Measurements from ENCODE around the gene BYSL. TPM values are rescaled to one million over a fixed set of nuclear protein-coding genes. Genes with fewer than 3 reads are reported as not detected.

BYSL gene
- total and polyA plus RNA-seq, 7 experiments from 2014 or later, result 3.9 to 35.7 (median 6.6) TPM

DNA sequence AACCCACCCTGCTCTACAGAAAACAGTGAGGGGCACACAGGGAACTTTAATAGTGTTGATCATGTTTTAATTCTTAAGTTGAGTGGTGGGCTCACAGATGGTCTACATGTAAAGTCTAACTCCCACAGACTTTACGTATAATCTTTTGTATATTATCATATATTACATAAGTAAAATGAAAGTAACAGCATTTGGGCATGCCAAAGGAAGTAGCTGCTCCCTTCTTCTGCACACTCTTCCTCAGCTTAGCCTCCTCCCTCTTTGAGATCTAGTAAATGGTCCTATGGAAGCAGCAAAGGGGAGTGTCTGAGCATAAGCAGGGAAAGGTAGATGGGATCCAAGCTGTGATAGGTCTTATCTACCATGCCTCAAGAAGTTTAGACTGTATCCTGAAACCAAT lies 11.6 kb upstream of the BYSL start:
- H3K4me1 ChIP-seq (ENCODE audit: control insufficient read depth in 2 of 2, insufficient read depth in 2 of 2, low read length in 2 of 2), result no peaks in the 10 kb centered on the region
- H3K4me1 Mint-ChIP-seq, result peaks cover 5 to 29% (median 18%) of the 10 kb centered on the region in 7 donors
- H3K4me3 ChIP-seq (ENCODE audit: low read length), result no peak overlapping the region
- no peak overlapping the region for H3K27ac Mint-ChIP-seq
- intact Hi-C loops (cut with micrococcal nuclease), result no loop called here
- H3K9me3 Mint-ChIP-seq, result no peaks in the 10 kb centered on the region
- CTCF ChIA-PET, result no interaction called here
- H3K27me3 Mint-ChIP-seq, result no peaks in the 10 kb centered on the region
- POLR2A ChIA-PET, result no interaction called here
- H3K27me3 ChIP-seq (ENCODE audit: control insufficient read depth in 2 of 2, insufficient read depth in 2 of 2, low read length in 2 of 2), result no peaks in the 10 kb centered on the region
- H3K36me3 Mint-ChIP-seq, result peaks cover 4 to 40% (median 16%) of the 10 kb centered on the region in 5 donors
- no peak overlapping the region for H3K27ac ChIP-seq (ENCODE audit: low read depth, low read length)
- no peak for DNase-seq
- no peaks in the 10 kb centered on the region for H3K9me3 ChIP-seq (ENCODE audit: control insufficient read depth in 2 of 3, low read length in 3 of 3)
- no peak overlapping the region for H3K4me3 Mint-ChIP-seq
- no peak for ATAC-seq
- H3K36me3 ChIP-seq (ENCODE audit: control insufficient read depth in 2 of 3, insufficient read depth in 3 of 3, low read length in 3 of 3), result peaks cover 0 to 48% (median 0%) of the 10 kb centered on the region in 3 experiments

DNA sequence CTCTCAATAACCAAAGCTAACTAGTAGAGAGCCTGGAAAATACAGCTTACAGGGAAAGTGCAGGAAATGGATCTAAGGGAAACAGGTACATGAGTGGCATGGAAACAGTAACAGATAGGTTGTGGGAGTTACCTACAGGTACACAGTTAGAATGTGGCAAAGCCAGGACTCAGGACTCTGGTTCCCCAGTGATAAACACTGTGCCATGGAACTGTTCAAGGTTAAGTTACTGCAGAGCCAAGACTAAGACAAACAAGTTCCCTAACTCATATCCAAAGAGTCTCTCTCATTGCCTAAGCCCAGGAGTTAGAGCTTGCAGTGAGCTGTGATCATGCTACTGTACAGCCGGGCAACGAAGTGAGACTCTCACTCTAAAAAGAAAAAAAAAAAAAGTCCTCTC lies 7.0 kb upstream of the BYSL start:
- no peak overlapping the region for H3K27ac ChIP-seq (ENCODE audit: low read depth, low read length)

DNA sequence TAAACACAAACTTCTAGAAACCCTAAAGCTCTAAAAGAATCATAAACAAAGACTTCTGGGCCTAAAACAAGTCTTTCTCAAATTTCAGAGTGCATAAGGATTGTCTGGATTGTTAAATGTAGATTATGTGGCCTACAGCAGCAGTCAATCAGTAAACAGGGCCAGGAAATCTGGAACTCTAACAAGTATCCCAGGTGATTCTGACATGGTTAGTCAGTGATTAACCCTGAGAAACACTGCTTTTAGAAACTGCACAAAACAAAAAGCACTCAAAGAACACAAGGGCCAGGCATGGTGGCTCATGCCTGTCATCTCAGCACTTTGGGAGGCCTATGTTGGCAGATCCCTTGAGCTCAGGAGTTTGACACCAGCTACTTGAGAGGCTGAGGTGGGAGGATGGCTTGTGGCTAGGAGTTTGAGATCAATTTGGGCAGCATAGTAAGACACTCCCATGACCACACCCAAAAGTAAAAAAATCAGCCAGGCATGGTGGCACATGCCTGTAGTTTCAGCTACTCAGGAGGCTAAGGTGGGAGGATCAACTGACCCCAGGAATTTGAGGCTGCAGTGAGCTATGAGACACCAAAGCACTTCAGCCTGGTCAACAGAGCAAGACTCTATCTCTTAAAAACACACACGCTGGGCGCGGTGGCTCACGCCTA lies 6.3 kb upstream of the BYSL start:
- H3K27me3 Mint-ChIP-seq, result no peaks in the 10 kb centered on the region
- no peak overlapping the region for H3K4me3 Mint-ChIP-seq
- CTCF ChIA-PET, result interaction anchor here (1.2 kb wide), 1 partner anchor 9 kb away, joined by 3 read pairs; no protein-coding TSS in a partner anchor
- no peak overlapping the region for H3K27ac Mint-ChIP-seq
- H3K36me3 Mint-ChIP-seq, result peaks cover 4 to 32% (median 6%) of the 10 kb centered on the region in 5 donors
- Histone ChIP-seq H3K4me1 (ENCODE audit: control insufficient read depth in 2 of 2, insufficient read depth in 2 of 2, low read length in 2 of 2) (peaks cover 1 to 7% of the 10 kb centered on the region in 2 donors), H3K9me3 (ENCODE audit: control insufficient read depth in 2 of 3, low read length in 3 of 3) (no peaks in the 10 kb centered on the region), H3K36me3 (ENCODE audit: control insufficient read depth in 2 of 3, insufficient read depth in 3 of 3, low read length in 3 of 3) (peaks cover 0 to 23% (median 5%) of the 10 kb centered on the region in 3 experiments), H3K27me3 (ENCODE audit: control insufficient read depth in 2 of 2, insufficient read depth in 2 of 2, low read length in 2 of 2) (no peaks in the 10 kb centered on the region), H3K27ac (ENCODE audit: low read depth, low read length) (no peak overlapping the region), H3K4me3 (ENCODE audit: low read length) (no peak overlapping the region)
- no peaks in the 10 kb centered on the region for H3K9me3 Mint-ChIP-seq
- intact Hi-C loops (cut with micrococcal nuclease), result no loop called here
- ATAC-seq (no peak), DNase-seq (no peak)
- POLR2A ChIA-PET, result no interaction called here
- peaks cover 3 to 33% (median 12%) of the 10 kb centered on the region in 7 donors for H3K4me1 Mint-ChIP-seq

More for the DNA sequence above, 7.0 kb upstream of the BYSL start:
- H3K36me3 Mint-ChIP-seq, result peaks cover 4 to 34% (median 6%) of the 10 kb centered on the region in 5 donors
- H3K4me1 ChIP-seq (ENCODE audit: control insufficient read depth in 2 of 2, insufficient read depth in 2 of 2, low read length in 2 of 2), result peaks cover 0 to under 1% of the 10 kb centered on the region in 2 donors
- peaks cover 0 to 27% (median 5%) of the 10 kb centered on the region in 3 experiments for H3K36me3 ChIP-seq (ENCODE audit: control insufficient read depth in 2 of 3, insufficient read depth in 3 of 3, low read length in 3 of 3)
- DNase-seq (no peak), ATAC-seq (no peak)
- POLR2A ChIA-PET, result interaction anchor here (0.5 kb wide), 1 partner anchor 79 kb away, joined by 3 read pairs; no protein-coding TSS in a partner anchor
- no peaks in the 10 kb centered on the region for H3K9me3 Mint-ChIP-seq
- intact Hi-C loops (cut with micrococcal nuclease), result no loop called here
- H3K9me3 ChIP-seq (ENCODE audit: control insufficient read depth in 2 of 3, low read length in 3 of 3), result no peaks in the 10 kb centered on the region
- no peak overlapping the region for H3K4me3 Mint-ChIP-seq
- peaks cover 0 to 31% (median 9%) of the 10 kb centered on the region in 7 donors for H3K4me1 Mint-ChIP-seq
- H3K4me3 ChIP-seq (ENCODE audit: low read length), result no peak overlapping the region
- H3K27me3 Mint-ChIP-seq, result no peaks in the 10 kb centered on the region
- peak overlapping the region in 1 of 9 donors; percentile 52 for H3K27ac Mint-ChIP-seq
- H3K27me3 ChIP-seq (ENCODE audit: control insufficient read depth in 2 of 2, insufficient read depth in 2 of 2, low read length in 2 of 2), result no peaks in the 10 kb centered on the region
- CTCF ChIA-PET, result no interaction called here

DNA sequence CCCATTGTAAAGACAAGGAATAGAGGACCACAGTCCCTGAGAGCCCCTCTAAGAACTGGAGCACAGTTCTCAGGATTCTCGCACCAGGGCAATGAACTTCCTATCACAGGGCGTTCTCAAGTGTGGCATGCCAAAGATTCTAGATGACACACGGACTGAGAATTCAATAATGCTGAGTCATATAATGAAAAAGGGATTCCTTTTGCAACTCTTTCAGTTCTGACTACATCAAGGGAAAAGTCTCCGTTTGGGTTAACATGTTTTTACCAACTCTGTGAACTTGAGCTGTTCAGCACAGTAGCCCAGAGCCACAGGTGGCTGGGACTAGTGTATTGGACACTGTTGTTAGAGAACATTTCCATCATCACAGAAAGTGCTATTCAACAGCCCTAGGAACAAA lies 3.8 kb upstream of the BYSL start:
- intact Hi-C loops (cut with micrococcal nuclease), result no loop called here
- no peak for DNase-seq

DNA sequence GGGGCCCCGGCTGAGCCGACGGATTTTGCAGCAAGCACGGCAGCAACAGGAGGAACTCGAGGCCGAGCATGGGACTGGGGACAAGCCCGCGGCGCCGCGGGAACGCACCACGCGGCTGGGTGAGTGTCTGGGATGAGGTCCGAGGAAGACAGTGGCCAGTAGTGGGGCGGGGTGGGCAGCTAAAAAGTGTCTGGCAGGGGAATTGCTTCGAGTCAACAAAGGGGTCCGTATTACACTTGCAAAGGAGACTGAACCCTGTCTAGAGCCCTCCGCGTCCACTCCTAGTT lies 356 bp downstream of the BYSL start:
- POLR2A ChIA-PET, result interaction anchor here (0.9 to 2.6 kb wide), 18 partner anchors 9 to 1594 kb away, joined by 3 to 22 read pairs (median 4); partner anchors contain the start of genes TAF8, TOMM6 and UBR2
- CTCF ChIA-PET, result interaction anchor here (0.8 to 2.0 kb wide), 11 partner anchors 9 to 140 kb away, joined by 3 to 27 read pairs (median 4); partner anchors contain the start of gene TOMM6
- intact Hi-C loops (cut with micrococcal nuclease), result loop anchor here (1.0 to 10.0 kb wide), 16 partner anchors 15 to 1058 kb away; partner anchors contain the start of genes MRPS10 (in 2 of the 2), TFEB (in 2 of the 2), TOMM6 (in 2 of the 2) and USP49 (in 2 of the 2)
- Mint-ChIP-seq H3K4me3 (peak overlapping the region; percentile 95 to 100 (median 99)), H3K36me3 (peaks cover 0 to 18% (median 2%) of the 10 kb centered on the region in 5 donors), H3K4me1 (peaks cover 27 to 59% (median 51%) of the 10 kb centered on the region in 7 donors), H3K27ac (peak overlapping the region; percentile 94 to 100 (median 99)), H3K9me3 (peaks cover 0 to 14% (median 0%) of the 10 kb centered on the region in 11 donors), H3K27me3 (peaks cover 0 to 3% (median 0%) of the 10 kb centered on the region in 5 donors)
- peaks cover 0 to 6% (median 0%) of the 10 kb centered on the region in 3 experiments for H3K36me3 ChIP-seq (ENCODE audit: control insufficient read depth in 2 of 3, insufficient read depth in 3 of 3, low read length in 3 of 3)
- no peaks in the 10 kb centered on the region for H3K27me3 ChIP-seq (ENCODE audit: control insufficient read depth in 2 of 2, insufficient read depth in 2 of 2, low read length in 2 of 2)
- peak overlapping the region; percentile 95 for H3K27ac ChIP-seq (ENCODE audit: low read depth, low read length)
- no peaks in the 10 kb centered on the region for H3K9me3 ChIP-seq (ENCODE audit: control insufficient read depth in 2 of 3, low read length in 3 of 3)
- H3K4me3 ChIP-seq (ENCODE audit: low read length), result peak overlapping the region; percentile 76
- DNase-seq (no peak), ATAC-seq (no peak)
- peaks cover 20 to 24% of the 10 kb centered on the region in 2 donors for H3K4me1 ChIP-seq (ENCODE audit: control insufficient read depth in 2 of 2, insufficient read depth in 2 of 2, low read length in 2 of 2)

More for the DNA sequence above, 3.8 kb upstream of the BYSL start:
- Histone ChIP-seq H3K27ac (ENCODE audit: low read depth, low read length) (no peak overlapping the region), H3K4me1 (ENCODE audit: control insufficient read depth in 2 of 2, insufficient read depth in 2 of 2, low read length in 2 of 2) (peaks cover 14 to 20% of the 10 kb centered on the region in 2 donors), H3K36me3 (ENCODE audit: control insufficient read depth in 2 of 3, insufficient read depth in 3 of 3, low read length in 3 of 3) (peaks cover 0 to 26% (median 5%) of the 10 kb centered on the region in 3 experiments), H3K9me3 (ENCODE audit: control insufficient read depth in 2 of 3, low read length in 3 of 3) (no peaks in the 10 kb centered on the region), H3K27me3 (ENCODE audit: control insufficient read depth in 2 of 2, insufficient read depth in 2 of 2, low read length in 2 of 2) (no peaks in the 10 kb centered on the region), H3K4me3 (ENCODE audit: low read length) (no peak overlapping the region)
- H3K36me3 Mint-ChIP-seq, result peaks cover 4 to 25% (median 6%) of the 10 kb centered on the region in 5 donors
- H3K9me3 Mint-ChIP-seq, result peaks cover 0 to 12% (median 0%) of the 10 kb centered on the region in 11 donors
- POLR2A ChIA-PET, result interaction anchor here (0.7 kb wide), 1 partner anchor 129 kb away, joined by 3 read pairs; no protein-coding TSS in a partner anchor
- H3K4me3 Mint-ChIP-seq, result peak overlapping the region in 1 of 10 donors; percentile 33
- H3K27me3 Mint-ChIP-seq, result peaks cover 0 to 3% (median 0%) of the 10 kb centered on the region in 5 donors
- H3K27ac Mint-ChIP-seq, result peak overlapping the region in 1 of 9 donors; percentile 64
- no peak for ATAC-seq
- H3K4me1 Mint-ChIP-seq, result peaks cover 14 to 46% (median 33%) of the 10 kb centered on the region in 7 donors
- CTCF ChIA-PET, result no interaction called here

DNA sequence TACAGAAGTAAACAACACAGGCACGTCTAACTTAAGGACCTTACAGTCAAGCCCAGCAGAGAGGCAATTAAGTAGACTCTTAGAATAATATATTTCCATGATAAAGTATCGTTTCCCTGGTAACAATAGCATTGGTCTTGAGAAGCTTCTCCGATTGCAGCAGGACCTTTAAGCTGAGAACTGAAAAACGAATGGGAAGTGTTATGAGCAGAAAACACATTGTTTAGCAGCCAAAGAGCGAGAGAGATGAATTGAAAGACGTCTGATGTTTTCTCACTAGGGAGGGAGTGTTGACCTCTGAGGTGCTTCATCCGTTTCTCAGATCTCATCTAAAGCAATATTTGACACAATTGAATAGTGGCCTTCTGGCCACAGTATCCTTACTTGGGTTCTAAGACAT lies 855 bp downstream of the BYSL start:
- H3K9me3 ChIP-seq (ENCODE audit: control insufficient read depth in 2 of 3, low read length in 3 of 3), result no peaks in the 10 kb centered on the region
- DNase-seq, result no peak
- ATAC-seq, result no peak
- peaks cover 0 to 18% (median 0%) of the 10 kb centered on the region in 5 donors for H3K36me3 Mint-ChIP-seq
- peaks cover 27 to 59% (median 51%) of the 10 kb centered on the region in 7 donors for H3K4me1 Mint-ChIP-seq
- peak overlapping the region; percentile 95 for H3K27ac ChIP-seq (ENCODE audit: low read depth, low read length)
- peak overlapping the region; percentile 95 to 100 (median 99) for H3K4me3 Mint-ChIP-seq
- peak overlapping the region; percentile 76 for H3K4me3 ChIP-seq (ENCODE audit: low read length)
- H3K9me3 Mint-ChIP-seq, result peaks cover 0 to 14% (median 0%) of the 10 kb centered on the region in 11 donors
- CTCF ChIA-PET, result interaction anchor here (1.0 to 2.0 kb wide), 6 partner anchors 8 to 140 kb away, joined by 3 to 27 read pairs (median 9); no protein-coding TSS in a partner anchor
- intact Hi-C loops (cut with micrococcal nuclease), result loop anchor here in 1 of 2 donors (10.0 kb wide), 1 partner anchor 823 kb away; the partner anchor contains the start of gene TBCC
- peaks cover 0 to 8% (median 1%) of the 10 kb centered on the region in 3 experiments for H3K36me3 ChIP-seq (ENCODE audit: control insufficient read depth in 2 of 3, insufficient read depth in 3 of 3, low read length in 3 of 3)
- POLR2A ChIA-PET, result interaction anchor here (0.9 to 2.6 kb wide), 7 partner anchors 14 to 642 kb away, joined by 3 to 22 read pairs (median 3); partner anchors contain the start of gene UBR2
- H3K27me3 ChIP-seq (ENCODE audit: control insufficient read depth in 2 of 2, insufficient read depth in 2 of 2, low read length in 2 of 2), result no peaks in the 10 kb centered on the region
- peak overlapping the region; percentile 94 to 100 (median 99) for H3K27ac Mint-ChIP-seq
- peaks cover 20 to 24% of the 10 kb centered on the region in 2 donors for H3K4me1 ChIP-seq (ENCODE audit: control insufficient read depth in 2 of 2, insufficient read depth in 2 of 2, low read length in 2 of 2)
- peaks cover 0 to 3% (median 0%) of the 10 kb centered on the region in 5 donors for H3K27me3 Mint-ChIP-seq

Data from naive thymus-derived CD4-positive, alpha-beta T cell (primary cell).